Fibroblast of villous mesenchyme (primary cell): ENCODE measurements around the gene KRTAP15-1. TPM values are rescaled to one million over a fixed set of nuclear protein-coding genes. Genes with fewer than 3 reads are reported as not detected.
A peak's percentile ranks its signal among the peaks of the same experiment; 100 is the strongest.

Experiments
- DNase-seq: peaks from one replicate; pipeline ENCODE4 v3.0.0-alpha.2; 2010; ENCODE audit warnings: low read depth
- H3K4me3 ChIP-seq: 2 replicates; pipeline ENCODE4 v1.5.1; 2011; ENCODE audit warnings: low read depth, mild to moderate bottlenecking, low read length
- CTCF ChIP-seq: IDR thresholded peaks from 2 replicates; pipeline ENCODE4 v1.5.1; 2012; ENCODE audit warnings: low read depth, mild to moderate bottlenecking, low read length; ENCODE audit not compliant: insufficient read depth
- total RNA-seq: library from RNA; depleted of rRNA; stranded (reverse); fragments of >200 nt; gene quantifications from 2 replicates; pipeline ENCODE4 v1.2.3, GENCODE V29; 2012

KRTAP15-1 gene
- total RNA-seq, 1 donor: not detected

- DNase-seq: no peak
- no peak overlapping the region for H3K4me3 ChIP-seq
- no peak for TF ChIP-seq CTCF
Measured at GRCh38 chr21:30426731-30427130, 13.3 kb upstream of the KRTAP15-1 start.

GRCh38 chr21:30430170-30430655, 9.9 kb upstream of the KRTAP15-1 start, which contains the start of gene KRTAP13-4:
TSS of gene KRTAP13-4 (plus strand) at chr21:30430220. CDS start at chr21:30430276, 56 bp downstream.
- no peak within 1 kb of the TSS for H3K4me3 ChIP-seq
- TF ChIP-seq CTCF: no peak
- DNase-seq: no peak

GRCh38 chr21:30434033-30434631, 5.9 kb upstream of the KRTAP15-1 start:
- TF ChIP-seq CTCF: peak; percentile 36
- DNase-seq: no peak
- no peak overlapping the region for H3K4me3 ChIP-seq

GRCh38 chr21:30437010-30437565, 3.0 kb upstream of the KRTAP15-1 start:
- no peak for DNase-seq
- no peak for TF ChIP-seq CTCF
- no peak overlapping the region for H3K4me3 ChIP-seq

- H3K4me3 ChIP-seq: no peak overlapping the region
- no peak for DNase-seq
- no peak for TF ChIP-seq CTCF
Measured at GRCh38 chr21:30443226-30443625, 3.2 kb downstream of the KRTAP15-1 start.

GRCh38 chr21:30444204-30444603, 4.1 kb downstream of the KRTAP15-1 start:
- no peak for TF ChIP-seq CTCF
- DNase-seq: no peak
- no peak overlapping the region for H3K4me3 ChIP-seq

GRCh38 chr21:30447056-30447455, 7.0 kb downstream of the KRTAP15-1 start:
- H3K4me3 ChIP-seq: no peak overlapping the region
- no peak for TF ChIP-seq CTCF
- DNase-seq: no peak
